ENCODE measurements around the gene PRKG1.
"Not testable (repeated sequence)": the region's sequence is repeated elsewhere in the genome, so short reads cannot be mapped to it uniquely, and the experiment has no call there.

PRKG1 gene

DNA sequence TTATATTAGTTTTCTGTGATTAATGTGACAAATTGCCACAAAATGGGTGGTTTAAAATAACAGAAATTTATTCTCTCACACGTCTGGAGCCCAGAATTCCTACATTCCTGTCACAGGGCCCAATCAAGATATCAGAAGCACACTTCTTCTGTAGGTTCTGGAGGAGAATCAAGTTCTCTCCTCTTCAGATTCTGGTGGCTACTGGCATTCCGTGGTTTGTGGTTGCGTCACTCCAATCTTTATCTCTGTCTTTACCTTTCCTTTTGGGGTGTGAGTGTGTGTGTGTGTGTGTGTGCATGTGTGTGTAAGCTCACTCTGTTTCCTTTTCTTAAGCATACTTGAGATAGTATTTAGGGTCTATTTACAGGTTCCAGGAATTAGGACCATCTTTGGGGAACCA, 1124.3 kb downstream of the PRKG1 start:
- Histone ChIP-seq H3K4me1 (ENCODE audit: insufficient read depth, low read length) (no peaks in the 10 kb centered on the region), H3K27ac (ENCODE audit: low read depth, low read length) (no peak overlapping the region), H3K27me3 (ENCODE audit: insufficient read depth, low read length) (no peaks in the 10 kb centered on the region), H3K9me3 (ENCODE audit: insufficient read depth, low read depth, low read length) (no peaks in the 10 kb centered on the region), H3K9ac (ENCODE audit: low read depth, low read length) (no peak overlapping the region), H3K4me3 (ENCODE audit: low read length) (no peak overlapping the region), H3K36me3 (ENCODE audit: insufficient read depth, low read length) (no peaks in the 10 kb centered on the region)
- WGBS, result 89% methylated on average over 2 of the region's 3 CpGs

- not testable (repeated sequence) for H3K9ac ChIP-seq (ENCODE audit: low read depth, low read length); H3K9me3 ChIP-seq (ENCODE audit: insufficient read depth, low read depth, low read length); H3K27me3 ChIP-seq (ENCODE audit: insufficient read depth, low read length); H3K36me3 ChIP-seq (ENCODE audit: insufficient read depth, low read length); H3K4me1 ChIP-seq (ENCODE audit: insufficient read depth, low read length); H3K4me3 ChIP-seq (ENCODE audit: low read length)
- WGBS, result 91% methylated on average over 7 of the region's 7 CpGs
- peak overlapping the region; percentile 68; the same call in 1 of the 2 replicates for H3K27ac ChIP-seq (ENCODE audit: low read depth, low read length)
These were observed 1130.6 kb downstream of the PRKG1 start for GRCh38 chr10:52204906-52205305.

DNA sequence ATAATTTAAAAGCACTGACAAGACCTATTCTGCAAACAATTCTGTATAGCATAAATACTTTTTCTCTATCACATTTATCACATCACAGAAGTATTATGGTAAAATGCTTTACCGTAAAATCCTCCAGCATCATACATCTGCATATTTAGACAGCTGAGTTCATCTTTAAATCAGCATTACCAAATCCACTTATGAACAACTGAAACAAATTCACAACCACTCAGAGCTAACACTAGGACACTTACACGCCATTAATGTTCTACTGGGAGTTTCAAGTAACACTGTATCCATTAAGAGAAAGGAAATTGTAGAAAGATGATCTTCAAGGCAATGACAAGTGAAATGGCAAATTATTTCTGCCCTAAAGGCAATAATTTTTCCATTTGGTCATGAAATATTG, 1134.1 kb downstream of the PRKG1 start:
- Histone ChIP-seq H3K4me1 (ENCODE audit: insufficient read depth, low read length) (peaks cover 22% of the 10 kb centered on the region), H3K9ac (ENCODE audit: low read depth, low read length) (no peak overlapping the region), H3K4me3 (ENCODE audit: low read length) (no peak overlapping the region), H3K9me3 (ENCODE audit: insufficient read depth, low read depth, low read length) (0 out of 2 replicates have a peak, but pooled peaks cover 4% of the 10 kb centered on the region), H3K36me3 (ENCODE audit: insufficient read depth, low read length) (no peaks in the 10 kb centered on the region), H3K27me3 (ENCODE audit: insufficient read depth, low read length) (no peaks in the 10 kb centered on the region), H3K27ac (ENCODE audit: low read depth, low read length) (no peak overlapping the region)
- 99% methylated on average over 2 of the region's 2 CpGs for WGBS

- Histone ChIP-seq H3K27ac (ENCODE audit: low read depth, low read length) (no peak overlapping the region), H3K9ac (ENCODE audit: low read depth, low read length) (no peak overlapping the region), H3K36me3 (ENCODE audit: insufficient read depth, low read length) (no peaks in the 10 kb centered on the region), H3K27me3 (ENCODE audit: insufficient read depth, low read length) (no peaks in the 10 kb centered on the region), H3K4me1 (ENCODE audit: insufficient read depth, low read length) (peaks cover 35% of the 10 kb centered on the region), H3K4me3 (ENCODE audit: low read length) (no peak overlapping the region), H3K9me3 (ENCODE audit: insufficient read depth, low read depth, low read length) (no peaks in the 10 kb centered on the region)
- WGBS, result 87% methylated on average over 4 of the region's 6 CpGs
These were observed 1135.9 kb downstream of the PRKG1 start for GRCh38 chr10:52210161-52210560.

DNA sequence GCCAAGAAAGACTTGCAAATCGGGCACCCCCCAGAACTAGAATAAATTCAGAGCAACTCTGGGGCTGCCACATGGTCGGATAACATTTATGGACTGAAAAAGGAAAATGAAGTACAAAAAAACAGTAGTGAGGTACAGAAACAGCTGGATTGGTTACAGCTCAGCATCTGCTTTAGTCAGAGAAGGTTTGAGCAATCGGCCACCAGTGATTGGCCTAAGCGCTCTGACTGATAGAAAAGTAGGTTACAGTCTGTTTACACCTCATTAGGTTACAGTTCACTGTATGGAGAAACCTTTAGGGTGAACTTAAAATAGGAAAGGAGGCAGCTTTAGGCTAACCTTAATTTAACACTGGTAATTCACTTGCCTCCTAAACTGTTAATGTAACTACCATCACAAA, 1137.8 kb downstream of the PRKG1 start:
- H3K27ac ChIP-seq (ENCODE audit: low read depth, low read length), result no peak overlapping the region
- no peaks in the 10 kb centered on the region for H3K9me3 ChIP-seq (ENCODE audit: insufficient read depth, low read depth, low read length)
- 82% methylated on average over 4 of the region's 4 CpGs for WGBS
- no peak overlapping the region for H3K4me3 ChIP-seq (ENCODE audit: low read length)
- 0 out of 2 replicates have a peak overlapping the region, but pooled peaks have one; percentile 21 for H3K9ac ChIP-seq (ENCODE audit: low read depth, low read length)
- H3K4me1 ChIP-seq (ENCODE audit: insufficient read depth, low read length), result peaks cover 41% of the 10 kb centered on the region
- H3K27me3 ChIP-seq (ENCODE audit: insufficient read depth, low read length), result no peaks in the 10 kb centered on the region
- H3K36me3 ChIP-seq (ENCODE audit: insufficient read depth, low read length), result no peaks in the 10 kb centered on the region

DNA sequence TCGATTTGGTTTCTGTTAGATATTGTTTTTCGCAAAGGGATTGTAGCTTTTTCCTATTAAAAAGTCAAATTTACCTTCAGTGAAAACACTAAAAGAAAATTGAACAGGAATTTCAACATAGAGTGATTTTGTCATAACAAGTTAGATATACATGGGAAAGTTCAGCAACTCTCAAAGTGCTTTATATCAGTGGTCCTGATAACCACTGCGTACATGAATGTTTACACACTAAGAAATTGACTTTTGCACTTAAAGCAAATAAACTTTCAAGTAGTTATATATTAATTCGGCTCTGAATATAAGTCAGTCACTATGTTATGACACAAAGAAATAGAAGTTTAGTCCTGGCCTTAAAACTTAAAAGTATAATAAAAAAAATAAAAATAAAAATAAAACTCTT, 1138.5 kb downstream of the PRKG1 start:
- WGBS, result 80% methylated on average over 1 of the region's 4 CpGs
- Histone ChIP-seq H3K4me1 (ENCODE audit: insufficient read depth, low read length) (peaks cover 41% of the 10 kb centered on the region), H3K4me3 (ENCODE audit: low read length) (no peak overlapping the region), H3K36me3 (ENCODE audit: insufficient read depth, low read length) (no peaks in the 10 kb centered on the region), H3K9me3 (ENCODE audit: insufficient read depth, low read depth, low read length) (no peaks in the 10 kb centered on the region), H3K9ac (ENCODE audit: low read depth, low read length) (0 out of 2 replicates have a peak overlapping the region, but pooled peaks have one; percentile 38), H3K27me3 (ENCODE audit: insufficient read depth, low read length) (no peaks in the 10 kb centered on the region), H3K27ac (ENCODE audit: low read depth, low read length) (peak overlapping the region; percentile 90; the same call in 1 of the 2 replicates)

DNA sequence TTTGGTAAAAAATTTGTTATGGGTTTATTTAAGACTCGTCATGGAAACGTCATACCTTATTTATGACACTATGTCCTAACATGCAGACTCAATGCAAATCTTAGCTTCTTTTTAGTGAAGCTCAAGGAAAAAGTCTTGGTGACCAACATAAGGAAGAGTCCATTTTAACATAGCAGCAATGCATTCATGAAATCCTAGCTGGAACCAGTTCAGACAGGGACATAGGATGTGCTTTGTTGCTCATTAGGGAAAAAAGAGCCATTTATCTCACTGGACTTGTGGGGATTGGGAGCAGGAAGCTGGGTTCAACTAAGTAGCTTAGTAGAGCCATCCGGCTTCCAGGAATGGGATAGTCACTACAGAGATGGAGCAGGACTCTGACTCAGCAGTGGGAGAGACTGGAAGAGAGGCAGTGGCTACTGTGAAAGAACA, 1139.0 kb downstream of the PRKG1 start:
- no peak overlapping the region for H3K4me3 ChIP-seq (ENCODE audit: low read length)
- H3K36me3 ChIP-seq (ENCODE audit: insufficient read depth, low read length), result no peaks in the 10 kb centered on the region
- H3K9me3 ChIP-seq (ENCODE audit: insufficient read depth, low read depth, low read length), result no peaks in the 10 kb centered on the region
- 67% methylated on average over 3 of the region's 3 CpGs for WGBS
- peak overlapping the region; percentile 90 for H3K27ac ChIP-seq (ENCODE audit: low read depth, low read length)
- no peaks in the 10 kb centered on the region for H3K27me3 ChIP-seq (ENCODE audit: insufficient read depth, low read length)
- 0 out of 2 replicates have a peak overlapping the region, but pooled peaks have one; percentile 38 for H3K9ac ChIP-seq (ENCODE audit: low read depth, low read length)
- H3K4me1 ChIP-seq (ENCODE audit: insufficient read depth, low read length), result peaks cover 41% of the 10 kb centered on the region

GRCh38 chr10:52215745-52216361, 1141.6 kb downstream of the PRKG1 start:
- Histone ChIP-seq H3K4me1 (ENCODE audit: insufficient read depth, low read length) (peaks cover 53% of the 10 kb centered on the region), H3K9ac (ENCODE audit: low read depth, low read length) (no peak overlapping the region), H3K27me3 (ENCODE audit: insufficient read depth, low read length) (no peaks in the 10 kb centered on the region), H3K36me3 (ENCODE audit: insufficient read depth, low read length) (no peaks in the 10 kb centered on the region), H3K27ac (ENCODE audit: low read depth, low read length) (no peak overlapping the region), H3K9me3 (ENCODE audit: insufficient read depth, low read depth, low read length) (no peaks in the 10 kb centered on the region), H3K4me3 (ENCODE audit: low read length) (no peak overlapping the region)

- no peaks in the 10 kb centered on the region for H3K36me3 ChIP-seq (ENCODE audit: insufficient read depth, low read length)
- WGBS, result 83% methylated on average over 2 of the region's 2 CpGs
- H3K27me3 ChIP-seq (ENCODE audit: insufficient read depth, low read length), result no peaks in the 10 kb centered on the region
- H3K27ac ChIP-seq (ENCODE audit: low read depth, low read length), result no peak overlapping the region
- H3K4me3 ChIP-seq (ENCODE audit: low read length), result no peak overlapping the region
- peaks cover 46% of the 10 kb centered on the region for H3K4me1 ChIP-seq (ENCODE audit: insufficient read depth, low read length)
- H3K9ac ChIP-seq (ENCODE audit: low read depth, low read length), result no peak overlapping the region
- no peaks in the 10 kb centered on the region for H3K9me3 ChIP-seq (ENCODE audit: insufficient read depth, low read depth, low read length)
These were observed 1142.6 kb downstream of the PRKG1 start for GRCh38 chr10:52216852-52217251.

- Histone ChIP-seq H3K9me3 (ENCODE audit: insufficient read depth, low read depth, low read length) (no peaks in the 10 kb centered on the region), H3K9ac (ENCODE audit: low read depth, low read length) (no peak overlapping the region), H3K4me3 (ENCODE audit: low read length) (no peak overlapping the region), H3K36me3 (ENCODE audit: insufficient read depth, low read length) (no peaks in the 10 kb centered on the region), H3K27ac (ENCODE audit: low read depth, low read length) (no peak overlapping the region), H3K27me3 (ENCODE audit: insufficient read depth, low read length) (no peaks in the 10 kb centered on the region), H3K4me1 (ENCODE audit: insufficient read depth, low read length) (peaks cover 40% of the 10 kb centered on the region)
- no CpG with 5 or more reads among the region's 1 CpG for WGBS
These were observed 1143.2 kb downstream of the PRKG1 start for GRCh38 chr10:52217531-52217930.

GRCh38 chr10:52220947-52221346, 1146.7 kb downstream of the PRKG1 start:
- 100% methylated on average over 1 of the region's 3 CpGs for WGBS
- Histone ChIP-seq H3K27ac (ENCODE audit: low read depth, low read length) (no peak overlapping the region), H3K36me3 (ENCODE audit: insufficient read depth, low read length) (no peaks in the 10 kb centered on the region), H3K4me1 (ENCODE audit: insufficient read depth, low read length) (peaks cover 17% of the 10 kb centered on the region), H3K9ac (ENCODE audit: low read depth, low read length) (no peak overlapping the region), H3K4me3 (ENCODE audit: low read length) (no peak overlapping the region), H3K9me3 (ENCODE audit: insufficient read depth, low read depth, low read length) (no peaks in the 10 kb centered on the region), H3K27me3 (ENCODE audit: insufficient read depth, low read length) (no peaks in the 10 kb centered on the region)

DNA sequence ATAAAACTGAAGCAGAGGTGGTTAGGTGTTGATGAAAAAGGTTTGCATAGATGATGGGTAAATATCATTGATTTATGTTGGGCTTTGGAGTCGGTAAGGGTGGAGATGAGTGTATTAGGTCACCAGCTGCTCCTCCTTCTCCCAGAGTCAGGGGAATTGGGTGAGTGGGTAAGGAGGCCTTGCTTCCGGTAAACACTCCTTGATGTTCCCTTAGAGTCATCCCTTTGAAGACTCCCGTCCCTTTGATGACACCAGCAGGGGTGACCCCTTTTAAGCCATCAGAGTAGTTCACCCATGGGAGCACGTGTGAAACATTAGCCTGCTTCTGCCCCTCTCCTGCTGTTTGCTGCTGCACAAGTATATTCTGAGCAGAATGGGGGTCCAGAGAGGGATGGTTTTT, 1147.6 kb downstream of the PRKG1 start:
- H3K4me1 ChIP-seq (ENCODE audit: insufficient read depth, low read length), result peaks cover 12% of the 10 kb centered on the region
- H3K4me3 ChIP-seq (ENCODE audit: low read length), result no peak overlapping the region
- 53% methylated on average over 4 of the region's 4 CpGs for WGBS
- no peak overlapping the region for H3K9ac ChIP-seq (ENCODE audit: low read depth, low read length)
- H3K36me3 ChIP-seq (ENCODE audit: insufficient read depth, low read length), result no peaks in the 10 kb centered on the region
- no peaks in the 10 kb centered on the region for H3K27me3 ChIP-seq (ENCODE audit: insufficient read depth, low read length)
- no peaks in the 10 kb centered on the region for H3K9me3 ChIP-seq (ENCODE audit: insufficient read depth, low read depth, low read length)
- H3K27ac ChIP-seq (ENCODE audit: low read depth, low read length), result no peak overlapping the region

Data from HUES64 (cell line).